Neural progenitor cell (in vitro differentiated cells): ENCODE results near the gene CCDC134.

Source experiments
- EZH2 ChIP-seq: fragments of 200-600 bp; sonication (generic); IDR thresholded peaks from 2 replicates; pipeline ENCODE4 v1.6.1; 2017; ENCODE audit warnings: antibody characterized with exemption, mild to moderate bottlenecking, moderate library complexity
- EZH2phosphoT487 ChIP-seq: fragments of 200-600 bp; sonication (generic); IDR thresholded peaks from 2 replicates; pipeline ENCODE4 v1.6.1; 2017; ENCODE audit warnings: antibody characterized with exemption
- TF ChIP-seq, protein P1 (sequence below): fragments of 200-600 bp; sonication (generic); IDR thresholded peaks from 2 replicates; pipeline ENCODE4 v1.5.1; 2017; ENCODE audit warnings: antibody characterized with exemption, mild to moderate bottlenecking

DNA sequence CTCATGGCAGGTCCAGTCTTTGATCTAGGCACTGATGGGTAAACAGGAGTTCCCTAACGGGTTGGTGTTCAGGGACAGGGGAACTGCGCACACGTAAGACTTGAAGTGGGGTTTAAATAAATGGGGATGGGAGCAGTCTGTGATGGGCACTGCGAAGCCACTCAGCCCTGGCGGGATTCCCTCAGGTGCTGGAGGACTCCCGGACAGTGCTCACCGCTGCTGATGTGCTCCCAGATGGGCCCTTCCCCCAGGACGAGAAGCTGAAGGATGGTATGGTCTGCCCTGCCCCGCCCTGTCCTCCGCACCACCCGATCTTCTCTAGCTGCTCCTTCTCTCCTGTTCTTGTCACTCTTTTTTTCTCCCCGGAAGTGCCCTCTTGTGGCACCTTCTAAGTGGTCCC is 9.5 kb downstream of the CCDC134 start:
- TF ChIP-seq, protein P1, sequence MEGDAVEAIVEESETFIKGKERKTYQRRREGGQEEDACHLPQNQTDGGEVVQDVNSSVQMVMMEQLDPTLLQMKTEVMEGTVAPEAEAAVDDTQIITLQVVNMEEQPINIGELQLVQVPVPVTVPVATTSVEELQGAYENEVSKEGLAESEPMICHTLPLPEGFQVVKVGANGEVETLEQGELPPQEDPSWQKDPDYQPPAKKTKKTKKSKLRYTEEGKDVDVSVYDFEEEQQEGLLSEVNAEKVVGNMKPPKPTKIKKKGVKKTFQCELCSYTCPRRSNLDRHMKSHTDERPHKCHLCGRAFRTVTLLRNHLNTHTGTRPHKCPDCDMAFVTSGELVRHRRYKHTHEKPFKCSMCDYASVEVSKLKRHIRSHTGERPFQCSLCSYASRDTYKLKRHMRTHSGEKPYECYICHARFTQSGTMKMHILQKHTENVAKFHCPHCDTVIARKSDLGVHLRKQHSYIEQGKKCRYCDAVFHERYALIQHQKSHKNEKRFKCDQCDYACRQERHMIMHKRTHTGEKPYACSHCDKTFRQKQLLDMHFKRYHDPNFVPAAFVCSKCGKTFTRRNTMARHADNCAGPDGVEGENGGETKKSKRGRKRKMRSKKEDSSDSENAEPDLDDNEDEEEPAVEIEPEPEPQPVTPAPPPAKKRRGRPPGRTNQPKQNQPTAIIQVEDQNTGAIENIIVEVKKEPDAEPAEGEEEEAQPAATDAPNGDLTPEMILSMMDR: no peak
- TF ChIP-seq EZH2 (no peak), EZH2phosphoT487 (no peak)
